Brain pericyte (primary cell): ENCODE measurements around the gene NAP1L4.
A peak's percentile ranks its signal among the peaks of the same experiment; 100 is the strongest.

Experiments used
- DNase-seq: peaks from one replicate; pipeline ENCODE4 v3.0.0-alpha.2; 2012; ENCODE audit warnings: low read depth, low spot score

The NAP1L4 gene

GRCh38 chr11:2992234-2992996 lies at the start of gene NAP1L4:
Gene NAP1L4, minus strand, starts transcription at chr11:2992329. Its CDS starts 13,109 bp downstream, at chr11:2979220.
- peak; percentile 87 for DNase-seq

- no peak for DNase-seq
Measured at GRCh38 chr11:3040881-3041280, 48.8 kb upstream of the NAP1L4 start.

GRCh38 chr11:3037945-3038271 lies 45.8 kb upstream of the NAP1L4 start:
- DNase-seq, result no peak

GRCh38 chr11:3037040-3037944 lies 45.2 kb upstream of the NAP1L4 start:
- no peak for DNase-seq

GRCh38 chr11:3036419-3036818 lies 44.3 kb upstream of the NAP1L4 start:
- no peak for DNase-seq

GRCh38 chr11:3035333-3035732 lies 43.2 kb upstream of the NAP1L4 start:
- no peak for DNase-seq

GRCh38 chr11:3030289-3031070 lies 38.4 kb upstream of the NAP1L4 start:
- no peak for DNase-seq

- DNase-seq, result no peak
Measured at GRCh38 chr11:3028813-3029212, 36.7 kb upstream of the NAP1L4 start.

- DNase-seq, result no peak
Measured at GRCh38 chr11:3026803-3027202, 34.7 kb upstream of the NAP1L4 start.

GRCh38 chr11:3022982-3023381 lies 30.9 kb upstream of the NAP1L4 start:
- DNase-seq, result no peak

- peak; percentile 95 for DNase-seq
Measured at GRCh38 chr11:3022300-3022967, 30.3 kb upstream of the NAP1L4 start.

GRCh38 chr11:3021125-3021524 lies 29.0 kb upstream of the NAP1L4 start:
- no peak for DNase-seq

GRCh38 chr11:3020011-3020410 lies 27.9 kb upstream of the NAP1L4 start:
- DNase-seq, result no peak

- DNase-seq, result no peak
Measured at GRCh38 chr11:3018596-3018995, 26.5 kb upstream of the NAP1L4 start.

- no peak for DNase-seq
Measured at GRCh38 chr11:3016861-3017260, 24.7 kb upstream of the NAP1L4 start.

- peak; percentile 59 for DNase-seq
Measured at GRCh38 chr11:3015796-3016195, 23.7 kb upstream of the NAP1L4 start.

GRCh38 chr11:3014943-3015342 lies 22.8 kb upstream of the NAP1L4 start:
- DNase-seq, result no peak

GRCh38 chr11:3014057-3014938 lies 22.2 kb upstream of the NAP1L4 start:
- DNase-seq, result peak; percentile 84

GRCh38 chr11:3011891-3012885 lies 20.1 kb upstream of the NAP1L4 start:
- DNase-seq, result no peak
